IPS DF 19.7 (cell line): ENCODE measurements around the gene SDCCAG8.

Experiments used
- DNase-seq: peaks from one replicate; pipeline ENCODE4 v3.0.0-alpha.2; 2013; ENCODE audit warnings: low read depth, low spot score

SDCCAG8 gene

GRCh38 chr1:243390162-243390791, 134.4 kb downstream of the SDCCAG8 start:
- DNase-seq: no peak

- no peak for DNase-seq
These were observed 135.5 kb downstream of the SDCCAG8 start for GRCh38 chr1:243391355-243391754.

GRCh38 chr1:243393096-243393495, 137.3 kb downstream of the SDCCAG8 start:
- no peak for DNase-seq

- DNase-seq: no peak
These were observed 138.2 kb downstream of the SDCCAG8 start for GRCh38 chr1:243394066-243394465.

GRCh38 chr1:243394601-243395464, 139.0 kb downstream of the SDCCAG8 start:
- no peak for DNase-seq

- no peak for DNase-seq
These were observed 140.6 kb downstream of the SDCCAG8 start for GRCh38 chr1:243396424-243396823.

GRCh38 chr1:243396876-243397275, 141.0 kb downstream of the SDCCAG8 start:
- no peak for DNase-seq

- no peak for DNase-seq
These were observed 141.9 kb downstream of the SDCCAG8 start for GRCh38 chr1:243397613-243398321.

GRCh38 chr1:243399561-243400155, 143.8 kb downstream of the SDCCAG8 start:
- DNase-seq: no peak

- no peak for DNase-seq
These were observed 147.0 kb downstream of the SDCCAG8 start for GRCh38 chr1:243402868-243403267.

GRCh38 chr1:243406424-243406823, 150.6 kb downstream of the SDCCAG8 start:
- no peak for DNase-seq

GRCh38 chr1:243407284-243408018, 151.6 kb downstream of the SDCCAG8 start:
- DNase-seq: no peak

- no peak for DNase-seq
These were observed 152.6 kb downstream of the SDCCAG8 start for GRCh38 chr1:243408479-243408878.

GRCh38 chr1:243409284-243409683, 153.4 kb downstream of the SDCCAG8 start:
- DNase-seq: no peak

- DNase-seq: no peak
These were observed 155.6 kb downstream of the SDCCAG8 start for GRCh38 chr1:243411472-243411871.

GRCh38 chr1:243413431-243414151, 157.8 kb downstream of the SDCCAG8 start:
- DNase-seq: no peak

GRCh38 chr1:243414152-243414494, 158.3 kb downstream of the SDCCAG8 start:
- DNase-seq: no peak

- no peak for DNase-seq
These were observed 160.0 kb downstream of the SDCCAG8 start for GRCh38 chr1:243415663-243416408.

- DNase-seq: no peak
These were observed 160.7 kb downstream of the SDCCAG8 start for GRCh38 chr1:243416495-243416894.
